NCI-H1417 treated with DMSO at 0.1 percent for 48 hours (cell line): ENCODE results near the gene RAB38.

Source experiments
- DNase-seq: peaks from one replicate; lab custom pipeline; 2025; lab: John Stamatoyannopoulos, UW

Gene RAB38

DNA sequence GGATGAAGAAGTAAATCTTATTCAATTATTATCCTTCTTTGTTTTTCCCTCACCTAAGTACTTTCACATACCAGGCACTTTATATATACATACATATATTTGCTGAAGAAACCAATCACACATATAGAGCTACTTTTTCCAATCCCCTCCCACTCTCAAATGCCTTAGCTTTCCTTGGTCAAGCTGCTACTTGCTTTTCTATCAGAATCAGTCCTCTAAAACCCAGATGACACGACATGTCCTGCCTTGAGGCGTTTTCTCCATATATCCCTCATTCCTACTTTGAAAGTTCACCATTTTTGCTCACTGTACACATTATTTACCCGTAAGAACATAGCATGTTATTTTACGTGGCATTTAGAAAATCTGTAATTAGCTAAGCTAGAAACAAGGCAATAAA lies 5.4 kb downstream of the RAB38 start:
- DNase-seq, result no peak

DNA sequence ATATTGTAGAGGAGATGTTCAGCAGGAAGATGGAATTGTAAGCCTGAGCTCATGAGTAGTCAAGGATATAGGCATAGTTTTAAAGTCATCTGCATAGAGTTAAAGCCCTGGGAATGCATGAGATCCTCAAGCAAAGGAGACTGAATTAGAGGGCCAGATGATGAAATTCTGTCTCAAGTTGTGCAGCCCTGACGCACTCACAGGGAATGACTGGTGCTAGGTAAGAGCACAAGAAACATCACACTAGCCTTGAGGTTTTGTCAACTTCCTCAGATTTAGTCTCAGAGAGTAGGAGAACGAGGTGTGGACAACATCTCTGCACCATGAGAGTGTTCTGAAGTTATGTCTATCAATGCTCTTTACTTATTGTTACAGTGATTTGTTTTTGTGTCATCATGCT lies 5.8 kb downstream of the RAB38 start:
- no peak for DNase-seq

DNA sequence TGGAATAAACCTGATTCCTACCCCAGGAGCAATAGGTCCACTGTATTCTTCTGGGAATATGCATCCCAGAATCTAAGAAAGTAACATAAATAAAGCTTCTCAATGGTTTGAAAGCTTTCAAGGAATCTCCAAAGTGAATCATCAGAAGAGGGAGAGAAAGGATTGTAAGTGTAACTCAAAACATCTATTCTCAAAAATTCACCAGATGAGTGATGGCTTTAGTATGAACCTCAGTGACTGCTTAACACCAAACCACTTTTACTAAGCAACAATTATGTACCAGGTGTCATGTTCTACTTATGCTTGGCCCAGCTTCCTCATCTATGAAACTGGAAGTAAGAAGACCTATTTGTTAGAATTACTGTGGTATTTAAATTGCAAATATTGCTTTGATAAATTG lies 7.4 kb downstream of the RAB38 start:
- no peak for DNase-seq

DNA sequence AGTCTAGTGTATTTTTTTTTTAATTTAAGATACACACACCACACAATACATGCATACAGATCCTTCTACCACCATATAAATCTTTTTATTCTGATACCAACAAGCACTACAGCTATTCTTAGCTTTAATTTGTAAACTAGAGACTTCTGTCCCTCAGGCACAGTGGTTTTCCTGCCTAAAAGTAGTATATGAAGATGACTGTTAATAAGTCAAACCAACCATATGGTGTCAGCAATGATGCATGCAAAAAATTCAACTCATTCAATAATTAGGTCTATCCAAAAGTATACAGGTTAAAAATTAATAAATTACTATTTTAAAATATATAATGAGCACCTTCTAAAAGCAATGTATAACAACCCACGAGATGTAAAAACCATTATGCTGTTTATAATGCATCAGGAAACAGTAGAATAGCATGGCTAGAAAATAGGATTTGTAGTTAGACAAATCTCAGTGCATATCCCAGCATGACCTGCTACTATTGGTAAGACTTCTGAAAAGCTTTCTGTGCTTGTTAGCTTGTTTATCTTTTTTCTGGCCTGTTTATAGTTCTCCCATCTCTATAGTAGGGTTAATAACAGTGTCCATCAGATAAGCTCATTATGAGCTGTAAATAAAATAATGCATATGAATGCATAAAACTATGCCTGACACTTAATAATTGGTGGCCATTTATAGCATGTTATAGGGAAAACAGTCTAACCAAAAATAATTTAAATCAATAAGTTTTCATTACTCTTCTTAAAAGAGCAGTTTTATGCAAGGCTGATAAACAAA lies 10.2 kb downstream of the RAB38 start:
- DNase-seq, result no peak

DNA sequence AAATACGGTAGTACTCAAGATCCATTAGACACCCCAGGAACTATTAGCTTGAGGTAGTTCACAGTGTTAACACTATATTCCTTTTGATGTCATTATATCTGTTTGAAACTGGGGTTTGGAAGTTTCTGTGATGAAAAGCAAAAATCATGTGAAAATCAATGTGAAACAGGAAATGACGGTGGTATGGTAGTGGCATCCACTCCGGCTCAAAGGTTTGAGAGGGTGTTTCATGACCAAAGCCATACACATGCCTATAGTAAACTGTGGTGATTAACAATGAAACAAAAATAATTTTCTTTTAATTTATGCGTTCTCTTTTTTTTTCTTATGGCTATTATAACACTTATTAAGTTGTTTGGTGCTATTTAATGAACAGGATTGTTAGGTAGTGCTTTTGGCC lies 10.9 kb downstream of the RAB38 start:
- DNase-seq, result no peak

DNA sequence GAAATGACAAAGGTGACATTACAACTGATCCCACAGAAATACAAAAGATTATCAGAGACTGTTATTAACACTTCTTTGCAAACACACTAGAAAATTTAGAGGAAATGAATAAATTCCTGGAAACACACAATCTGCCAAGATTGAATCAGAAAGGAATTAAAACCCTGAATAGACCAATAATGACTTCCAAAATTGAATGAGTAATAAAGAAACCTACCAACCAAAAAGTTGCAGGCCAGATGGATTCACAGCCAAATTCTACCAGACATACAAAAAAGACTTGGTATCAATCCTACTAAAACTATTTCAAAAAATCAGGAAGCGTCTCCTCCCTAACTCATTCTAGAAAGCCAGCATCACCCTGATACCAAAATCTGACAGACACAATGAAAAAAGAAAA lies 17.2 kb downstream of the RAB38 start:
- DNase-seq, result no peak

DNA sequence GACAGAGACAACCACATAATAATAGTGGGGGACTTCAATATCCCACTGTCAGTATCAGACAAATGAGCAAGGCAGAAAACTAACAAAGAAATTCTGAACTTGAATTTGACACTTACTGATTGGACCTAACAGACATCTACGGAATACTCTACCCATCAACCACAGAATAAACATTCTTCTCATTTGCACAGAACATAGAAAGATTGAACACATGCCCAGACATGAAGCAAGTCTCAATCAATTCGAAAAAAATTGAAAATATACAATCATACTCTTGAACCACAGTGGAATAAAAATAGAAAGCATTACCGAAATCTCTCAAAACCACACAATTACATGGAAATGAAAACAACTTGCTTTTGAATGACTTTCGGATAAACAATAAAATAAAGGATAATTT lies 17.9 kb downstream of the RAB38 start:
- no peak for DNase-seq

DNA sequence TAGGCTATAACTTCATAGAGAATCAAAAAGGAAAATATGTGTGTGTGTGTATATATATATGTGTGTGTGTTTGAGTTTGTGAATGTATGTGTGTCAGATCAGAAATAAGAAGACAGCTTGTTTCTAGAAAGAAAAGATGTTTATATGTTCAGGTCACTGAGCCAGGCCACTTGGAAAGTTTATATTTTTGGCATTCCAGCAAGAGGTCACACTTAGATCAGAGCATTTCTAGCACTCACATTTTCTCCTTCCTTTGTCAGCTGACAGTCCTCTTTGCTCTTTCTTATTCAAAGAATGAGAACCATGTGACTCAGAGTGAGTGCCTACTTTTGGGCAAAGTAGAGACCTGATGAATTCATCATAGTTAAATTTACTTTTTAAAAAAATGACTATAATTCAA lies 22.9 kb downstream of the RAB38 start:
- no peak for DNase-seq

DNA sequence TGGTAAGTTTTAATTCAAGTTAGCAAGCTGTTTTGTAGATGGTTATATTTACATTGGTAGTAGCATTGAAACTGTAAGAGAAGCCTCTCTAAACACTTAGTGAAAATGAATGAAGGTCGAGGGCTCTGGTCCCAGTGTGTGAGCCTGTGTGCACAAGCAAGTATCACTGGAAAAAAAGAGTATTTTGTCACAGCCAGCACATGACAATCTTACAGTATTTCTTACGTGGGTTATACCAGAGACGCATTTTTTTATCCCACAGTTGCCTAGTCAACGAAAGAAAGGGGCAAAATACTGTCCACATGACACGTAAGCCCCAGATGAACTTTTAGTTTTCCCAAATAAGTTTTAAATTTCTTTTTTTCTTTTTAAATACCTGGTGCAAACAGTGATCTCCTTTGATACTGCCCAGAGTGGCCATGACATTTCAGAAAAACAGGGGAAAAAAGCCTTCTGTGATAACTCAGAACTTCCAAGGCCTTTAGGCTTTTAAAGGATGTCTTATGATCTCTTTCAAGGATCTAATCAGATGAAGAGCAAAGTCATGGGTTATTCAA lies 23.5 kb downstream of the RAB38 start:
- no peak for DNase-seq

DNA sequence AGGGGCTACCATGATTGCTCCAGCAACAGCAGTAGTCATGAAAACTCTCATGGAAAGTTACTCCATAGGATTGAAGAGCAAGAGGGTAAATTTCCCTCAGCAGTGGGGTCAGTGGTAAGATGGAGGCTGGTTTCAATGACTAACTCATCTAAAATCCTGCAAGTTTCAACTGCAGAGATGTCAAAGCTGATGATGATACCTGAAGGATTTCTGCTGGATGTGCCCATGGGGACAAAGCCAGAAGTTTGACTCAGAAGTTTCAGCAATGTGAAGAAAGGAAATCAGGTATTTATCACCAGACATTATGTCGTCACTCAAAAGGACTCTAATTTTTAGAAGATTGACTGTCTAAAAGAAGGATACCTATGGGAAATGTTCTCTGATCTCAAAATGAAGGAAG lies 29.1 kb downstream of the RAB38 start:
- no peak for DNase-seq

DNA sequence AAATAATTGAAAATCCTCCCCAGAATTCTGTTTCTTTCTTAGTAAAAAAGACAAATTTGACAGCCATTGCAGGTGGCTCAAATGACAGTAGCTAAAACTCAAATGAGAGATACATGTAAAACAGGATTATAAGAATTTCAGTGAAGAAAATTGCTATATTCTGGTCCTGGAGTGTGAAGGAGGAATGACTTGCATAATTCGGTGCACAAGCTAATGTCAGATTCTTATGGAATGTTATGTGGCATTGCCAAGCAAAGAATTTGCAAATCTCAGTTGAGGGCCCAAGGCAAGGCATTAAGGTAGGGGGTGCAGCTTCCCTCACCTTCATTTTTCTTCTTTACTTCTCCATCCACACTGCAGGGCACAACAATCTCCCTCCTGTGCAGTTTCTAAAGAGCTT lies 35.4 kb downstream of the RAB38 start:
- no peak for DNase-seq

DNA sequence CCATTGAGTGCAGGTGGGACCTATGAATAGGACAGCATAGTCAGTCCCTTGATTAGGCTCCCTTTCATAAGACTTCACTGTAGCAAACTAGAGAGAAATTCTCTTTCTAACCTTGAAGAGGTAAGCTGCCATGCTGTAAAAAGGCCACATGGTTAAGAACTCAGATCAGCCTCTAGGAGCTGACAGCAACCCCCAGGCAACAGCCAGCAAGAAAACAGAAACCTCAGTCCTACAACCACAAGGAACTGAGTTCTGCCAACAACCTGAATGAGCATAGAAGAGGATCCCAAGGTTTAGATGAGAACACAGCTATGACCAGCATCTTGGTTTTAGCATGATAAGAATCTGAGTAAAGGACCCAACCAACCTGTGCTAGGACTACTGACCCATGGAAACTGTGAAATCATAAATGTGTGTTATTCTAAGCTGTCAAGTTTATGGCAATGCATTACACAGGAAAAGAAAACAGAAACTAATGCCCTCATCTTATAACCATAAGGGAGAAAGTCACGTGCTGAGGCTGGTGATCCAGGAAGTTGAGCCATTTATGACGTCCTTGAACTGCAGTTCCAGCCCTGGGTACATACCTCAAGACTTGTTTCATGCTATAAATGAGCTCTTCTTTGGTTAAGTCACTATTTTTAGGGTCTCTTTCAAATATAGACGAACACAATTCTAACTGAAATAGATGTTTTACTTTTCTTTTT lies 43.3 kb downstream of the RAB38 start:
- DNase-seq, result no peak

DNA sequence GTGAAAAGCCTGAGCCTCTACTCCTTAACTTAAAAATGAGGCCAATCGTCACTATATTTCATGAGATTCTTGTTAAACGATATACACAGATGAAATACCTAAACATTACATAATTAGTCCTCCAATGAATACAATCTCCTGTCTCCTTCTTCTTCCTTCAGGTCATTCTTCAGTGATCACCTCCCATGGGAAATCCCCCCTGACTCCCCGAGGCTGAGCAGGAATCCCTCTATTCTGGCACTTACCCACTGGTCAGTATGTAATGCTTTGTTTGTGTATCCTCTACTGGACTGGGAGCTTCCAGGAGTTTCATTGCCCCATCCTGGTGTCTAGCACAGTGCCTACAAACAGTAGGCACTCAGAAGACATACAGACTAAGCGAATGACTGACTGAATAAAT lies 52.3 kb downstream of the RAB38 start:
- no peak for DNase-seq

DNA sequence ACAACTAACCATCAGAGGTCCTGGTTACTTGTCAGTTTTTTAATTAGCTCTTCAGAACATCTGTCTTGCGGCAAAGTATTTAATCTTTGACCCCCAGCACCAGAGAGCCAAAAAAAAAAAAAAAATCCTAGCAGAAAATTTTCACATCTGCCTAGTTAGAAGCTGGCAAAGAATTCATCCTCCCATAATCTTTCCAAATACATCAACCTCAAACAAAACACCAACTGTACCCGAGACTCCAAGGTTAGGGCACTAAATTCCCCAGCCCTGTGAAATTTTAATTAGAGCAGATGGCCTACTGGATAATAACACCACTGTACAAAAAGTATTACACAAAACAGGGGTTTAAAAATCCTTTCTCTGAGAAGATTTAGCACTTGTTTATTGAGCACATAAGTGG lies 55.7 kb downstream of the RAB38 start:
- DNase-seq, result no peak

DNA sequence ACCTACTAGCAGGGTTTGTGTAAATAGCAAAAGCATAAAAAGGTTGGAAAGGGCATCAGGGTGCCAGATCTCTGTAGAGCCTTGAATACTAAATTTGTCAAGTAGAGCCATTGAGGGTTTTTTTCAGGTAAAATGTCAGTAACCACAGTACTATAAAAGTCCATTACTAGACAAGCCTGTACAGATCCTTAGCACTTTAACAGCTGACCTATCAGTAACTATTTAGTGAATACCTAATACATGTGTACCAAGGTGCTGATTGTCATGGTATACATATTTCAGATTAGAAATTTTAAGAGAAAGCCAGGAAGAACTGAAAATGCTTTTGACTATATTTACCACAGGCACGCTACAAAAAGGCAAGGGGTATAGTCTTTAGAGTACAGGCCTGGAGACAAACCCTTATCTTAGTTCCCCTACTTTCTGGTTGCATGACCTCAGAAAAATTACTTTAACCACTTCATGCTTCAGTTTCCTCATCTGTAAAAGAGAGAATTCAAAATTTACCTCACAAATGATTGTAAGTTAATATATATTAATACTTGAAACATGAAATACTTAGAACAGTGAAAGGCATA lies 57.9 kb downstream of the RAB38 start:
- DNase-seq, result no peak

DNA sequence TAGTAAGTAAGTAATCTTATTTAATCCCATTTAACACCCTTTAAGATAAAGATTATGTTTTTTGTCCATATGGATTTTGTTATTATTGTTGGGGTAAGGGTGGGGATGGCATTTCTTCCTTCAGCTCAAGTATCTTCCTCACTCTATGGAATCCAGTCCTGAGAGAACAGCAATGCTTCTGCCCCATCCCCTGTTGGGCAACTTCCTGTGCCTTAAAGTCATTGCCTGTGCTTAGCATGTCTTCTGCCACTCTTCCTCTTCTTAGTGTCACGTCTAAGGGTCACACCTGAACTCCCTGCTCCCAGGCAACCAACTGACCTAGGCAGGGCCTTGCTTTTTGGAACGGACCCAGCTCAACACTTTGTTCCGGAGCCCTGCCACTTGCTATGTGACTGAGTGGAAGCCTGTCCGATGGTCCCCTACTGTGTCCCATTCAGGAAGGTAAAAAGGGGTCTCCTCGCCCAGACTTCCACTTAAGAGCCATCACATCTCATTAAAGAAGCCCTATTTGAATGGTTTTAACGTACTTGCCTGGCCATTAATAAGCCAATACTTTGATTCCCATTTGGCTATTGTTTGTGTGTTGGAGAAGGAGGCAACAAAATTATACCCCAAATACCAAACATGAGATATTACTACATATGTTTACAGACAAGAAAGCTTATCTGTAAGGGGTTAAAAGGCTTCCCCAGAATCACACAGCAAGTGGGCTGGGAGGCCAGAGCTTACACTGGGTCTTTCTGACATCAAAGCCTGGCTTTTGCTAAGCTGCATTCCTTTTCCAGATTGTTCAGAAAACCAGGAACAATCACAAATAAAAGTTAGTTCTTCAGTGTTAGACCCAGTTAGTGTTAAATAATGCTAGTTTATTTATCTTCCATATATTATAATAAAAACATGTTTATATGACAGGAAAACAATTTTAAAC lies 59.2 kb downstream of the RAB38 start:
- DNase-seq, result no peak

DNA sequence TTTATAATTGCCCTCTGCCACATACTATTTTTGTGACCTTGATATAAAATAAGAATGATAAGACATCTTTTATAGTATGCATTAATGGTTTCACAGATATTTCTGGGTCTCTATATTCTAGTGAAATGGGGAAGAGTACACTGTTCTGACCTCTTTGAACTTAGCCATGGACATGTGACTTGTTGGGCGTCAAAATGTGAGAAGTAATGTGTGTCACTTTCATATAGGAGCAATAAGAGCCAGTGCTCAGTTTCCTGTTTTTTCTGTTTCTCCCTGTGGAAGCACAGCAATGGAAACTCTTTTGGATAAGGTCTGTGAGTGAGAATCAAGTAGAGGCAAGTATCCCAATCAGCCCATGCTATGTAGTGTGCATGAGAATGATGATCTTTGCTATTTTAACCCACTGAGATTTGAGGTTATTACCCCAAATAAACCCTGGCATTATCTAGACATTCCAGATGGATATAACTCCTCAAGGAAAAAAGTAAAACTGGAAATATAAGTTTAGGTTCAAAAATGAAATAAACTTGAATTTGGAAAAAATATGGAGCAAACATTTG lies 60.7 kb downstream of the RAB38 start:
- no peak for DNase-seq

DNA sequence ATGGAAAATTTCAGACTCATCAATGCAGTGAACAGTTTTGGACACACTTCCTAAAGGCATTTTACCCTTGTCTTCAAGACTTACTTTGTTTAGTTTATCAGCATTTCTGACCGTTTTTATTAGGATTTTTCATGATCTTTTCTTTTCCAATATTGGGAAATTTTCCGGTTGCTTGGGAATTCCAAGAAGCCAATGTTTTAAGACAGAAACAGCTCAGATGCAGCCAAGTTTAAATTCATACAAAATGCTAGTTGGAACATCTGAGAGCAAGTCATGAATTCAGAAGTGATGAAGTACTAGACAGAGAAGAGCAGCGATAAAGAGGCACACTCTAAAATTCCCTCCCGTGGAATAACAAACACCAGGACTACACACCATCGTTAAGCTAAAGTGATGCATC lies 68.6 kb downstream of the RAB38 start:
- DNase-seq, result no peak

DNA sequence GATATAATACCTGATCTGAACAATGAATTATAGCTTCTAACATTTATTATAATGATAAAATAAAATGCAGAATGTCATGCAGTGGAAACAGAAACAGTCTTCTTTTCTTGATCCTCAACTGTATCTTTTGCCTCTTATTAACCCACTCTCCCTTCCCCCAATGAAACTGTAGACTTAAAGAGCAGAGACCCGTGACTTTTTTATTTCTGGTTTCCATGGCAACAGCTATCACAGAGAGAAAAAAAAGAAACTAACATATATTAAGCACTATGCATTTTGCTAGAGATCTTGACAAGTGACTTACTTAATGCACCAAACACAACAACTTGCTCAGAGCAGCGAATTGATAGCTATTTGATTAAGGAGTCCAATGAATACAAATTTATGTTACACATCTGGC lies 69.3 kb downstream of the RAB38 start:
- DNase-seq, result no peak

DNA sequence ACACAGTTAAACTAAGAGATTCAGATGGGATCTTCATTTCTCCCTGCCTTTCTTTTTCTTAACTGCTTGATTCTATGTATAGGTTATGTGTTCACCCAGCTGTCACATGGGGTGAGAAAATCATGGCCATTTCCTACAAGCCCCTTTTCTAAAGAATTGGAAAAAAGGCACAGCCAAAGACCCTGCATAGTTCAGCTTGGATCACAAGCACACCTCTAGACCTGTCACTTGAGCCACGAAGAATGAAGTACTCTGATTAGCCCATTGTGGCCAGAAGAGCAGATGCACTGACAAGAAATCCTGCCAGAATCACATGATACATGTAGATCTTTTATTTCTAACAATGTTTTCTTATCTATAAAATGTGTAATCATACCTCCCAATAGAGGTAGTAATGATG lies 69.7 kb downstream of the RAB38 start:
- no peak for DNase-seq

DNA sequence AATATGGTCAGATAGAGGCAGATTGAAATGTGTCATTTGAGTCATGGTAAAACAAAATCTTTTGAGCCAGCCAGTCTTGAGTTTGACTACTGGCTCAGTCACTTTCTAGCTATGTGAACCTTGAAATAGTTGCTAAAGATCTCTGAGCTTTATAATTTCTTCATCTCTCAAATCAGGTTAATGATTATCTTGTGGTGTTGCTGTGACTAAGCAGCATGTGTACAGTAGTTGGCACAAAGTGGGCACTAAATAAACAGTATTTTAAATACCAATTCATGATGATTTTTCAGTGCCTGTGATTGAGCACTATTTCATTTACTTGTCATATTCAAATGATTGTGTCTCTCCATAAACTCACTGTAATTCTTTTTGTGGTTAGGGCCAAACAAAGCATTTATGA lies 70.8 kb downstream of the RAB38 start:
- DNase-seq, result no peak
